WI38 (cell line): Measurements from ENCODE around the gene TFEB.

Source experiments
- H3K4me3 ChIP-seq: 2 replicates; pipeline ENCODE4 v1.5.1; 2011; ENCODE audit warnings: low read depth, mild to moderate bottlenecking, control low read depth, low read length
- TF ChIP-seq, protein P1 (sequence below): IDR thresholded peaks from 2 replicates; pipeline ENCODE4 v1.5.1; 2012; ENCODE audit warnings: low read depth, mild to moderate bottlenecking, control low read depth, low read length

Gene TFEB

DNA sequence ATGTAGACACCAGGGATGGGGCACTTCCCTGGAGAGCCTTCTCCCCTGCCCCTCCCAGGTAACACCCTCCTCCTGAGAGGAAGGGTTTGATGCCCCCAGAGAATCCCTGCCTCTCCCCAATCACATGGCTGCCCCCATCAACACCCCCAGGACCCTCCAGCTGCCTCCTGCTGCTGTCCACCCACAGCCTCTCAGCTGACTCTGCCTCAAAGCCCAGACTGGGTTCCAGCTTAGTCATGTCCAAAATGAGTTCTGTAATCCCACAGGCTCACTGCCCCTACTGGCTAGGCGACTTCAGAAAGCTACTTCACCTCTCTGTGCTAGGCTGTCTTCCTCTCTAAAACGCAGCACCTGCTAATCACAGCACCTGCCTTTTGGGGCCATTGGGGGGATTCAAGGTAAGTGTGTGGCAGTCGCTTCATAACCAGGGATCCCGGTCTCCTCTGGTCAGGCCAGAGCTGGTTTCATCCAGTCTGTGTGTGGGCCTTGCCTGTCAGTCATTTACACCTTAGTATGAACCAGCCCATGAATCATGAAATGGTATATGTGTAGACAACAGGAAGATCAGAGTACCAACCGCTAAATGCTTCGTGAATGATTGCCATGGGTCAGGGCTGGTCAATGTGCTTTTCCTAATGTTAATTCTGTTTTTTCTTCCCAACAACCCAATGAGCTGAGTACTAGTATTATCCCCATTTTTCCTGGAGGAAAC lies 40.4 kb downstream of the TFEB start:
- no peak overlapping the region for H3K4me3 ChIP-seq
- TF ChIP-seq, protein P1, sequence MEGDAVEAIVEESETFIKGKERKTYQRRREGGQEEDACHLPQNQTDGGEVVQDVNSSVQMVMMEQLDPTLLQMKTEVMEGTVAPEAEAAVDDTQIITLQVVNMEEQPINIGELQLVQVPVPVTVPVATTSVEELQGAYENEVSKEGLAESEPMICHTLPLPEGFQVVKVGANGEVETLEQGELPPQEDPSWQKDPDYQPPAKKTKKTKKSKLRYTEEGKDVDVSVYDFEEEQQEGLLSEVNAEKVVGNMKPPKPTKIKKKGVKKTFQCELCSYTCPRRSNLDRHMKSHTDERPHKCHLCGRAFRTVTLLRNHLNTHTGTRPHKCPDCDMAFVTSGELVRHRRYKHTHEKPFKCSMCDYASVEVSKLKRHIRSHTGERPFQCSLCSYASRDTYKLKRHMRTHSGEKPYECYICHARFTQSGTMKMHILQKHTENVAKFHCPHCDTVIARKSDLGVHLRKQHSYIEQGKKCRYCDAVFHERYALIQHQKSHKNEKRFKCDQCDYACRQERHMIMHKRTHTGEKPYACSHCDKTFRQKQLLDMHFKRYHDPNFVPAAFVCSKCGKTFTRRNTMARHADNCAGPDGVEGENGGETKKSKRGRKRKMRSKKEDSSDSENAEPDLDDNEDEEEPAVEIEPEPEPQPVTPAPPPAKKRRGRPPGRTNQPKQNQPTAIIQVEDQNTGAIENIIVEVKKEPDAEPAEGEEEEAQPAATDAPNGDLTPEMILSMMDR: no peak

DNA sequence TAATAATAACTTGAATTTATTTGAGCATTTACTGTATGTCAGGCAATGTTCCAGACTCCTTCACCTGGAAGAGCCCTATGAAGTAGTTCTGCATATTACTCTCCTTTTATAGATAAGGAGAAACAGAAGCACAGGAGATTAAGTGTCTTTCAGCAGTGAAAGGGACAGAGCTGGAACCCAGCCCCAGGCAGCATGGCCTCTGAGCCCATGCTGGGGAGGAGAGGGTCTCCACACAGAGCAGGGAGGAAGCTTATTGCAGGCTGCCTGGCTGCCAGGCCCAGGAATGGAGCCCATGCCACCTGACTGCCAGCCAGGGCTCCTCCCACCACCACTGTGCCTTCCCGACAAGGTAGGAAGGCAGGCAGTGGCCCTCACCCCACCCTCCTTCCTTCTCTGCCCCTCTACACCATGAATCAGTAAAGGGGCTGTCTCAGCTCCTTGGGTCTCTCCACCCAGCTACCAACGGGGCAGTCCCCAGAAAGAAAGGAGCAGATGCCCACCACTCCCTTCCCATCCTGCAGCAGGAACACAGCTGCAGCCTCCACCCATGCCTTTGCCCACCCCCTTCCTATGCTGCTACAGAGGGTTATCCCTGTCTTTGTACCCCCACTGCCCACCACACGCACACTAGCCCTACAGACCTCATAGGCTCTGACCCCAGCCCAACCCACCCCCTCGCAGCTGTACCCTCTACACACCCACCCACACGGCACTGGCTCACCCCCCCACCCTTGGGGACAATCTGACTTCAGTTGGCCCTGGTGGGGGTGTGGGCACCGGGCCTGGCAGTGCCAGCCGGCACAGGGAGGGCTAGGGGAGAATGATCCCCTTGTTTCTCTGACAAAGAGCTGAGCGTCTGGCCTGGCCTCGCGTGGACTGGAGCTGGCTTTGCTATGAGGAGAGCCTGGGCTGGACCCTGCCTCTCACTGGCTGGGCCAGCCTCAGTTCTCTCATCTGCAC lies 41.8 kb downstream of the TFEB start:
- TF ChIP-seq, protein P1: no peak
- H3K4me3 ChIP-seq: no peak overlapping the region

DNA sequence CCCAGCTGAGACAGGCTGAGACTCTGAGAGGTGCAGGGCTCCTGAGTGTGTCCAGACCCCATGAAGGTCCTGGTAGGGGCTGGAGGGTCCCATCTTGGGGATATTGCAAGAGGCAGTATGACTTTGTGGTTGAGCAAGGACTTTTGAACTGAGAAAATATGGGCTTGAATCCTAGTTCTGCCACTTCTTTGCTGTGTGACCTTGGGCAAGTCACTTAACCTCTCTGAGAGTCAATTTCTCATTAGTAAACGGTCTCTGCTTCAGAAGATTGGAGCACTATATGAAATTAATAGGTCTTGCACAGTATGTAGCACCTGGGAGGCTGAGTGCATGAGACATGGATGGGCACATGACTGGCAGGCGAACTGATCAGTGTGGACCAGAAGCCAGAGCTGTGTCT lies 42.7 kb downstream of the TFEB start:
- TF ChIP-seq, protein P1: no peak
- H3K4me3 ChIP-seq: no peak overlapping the region

DNA sequence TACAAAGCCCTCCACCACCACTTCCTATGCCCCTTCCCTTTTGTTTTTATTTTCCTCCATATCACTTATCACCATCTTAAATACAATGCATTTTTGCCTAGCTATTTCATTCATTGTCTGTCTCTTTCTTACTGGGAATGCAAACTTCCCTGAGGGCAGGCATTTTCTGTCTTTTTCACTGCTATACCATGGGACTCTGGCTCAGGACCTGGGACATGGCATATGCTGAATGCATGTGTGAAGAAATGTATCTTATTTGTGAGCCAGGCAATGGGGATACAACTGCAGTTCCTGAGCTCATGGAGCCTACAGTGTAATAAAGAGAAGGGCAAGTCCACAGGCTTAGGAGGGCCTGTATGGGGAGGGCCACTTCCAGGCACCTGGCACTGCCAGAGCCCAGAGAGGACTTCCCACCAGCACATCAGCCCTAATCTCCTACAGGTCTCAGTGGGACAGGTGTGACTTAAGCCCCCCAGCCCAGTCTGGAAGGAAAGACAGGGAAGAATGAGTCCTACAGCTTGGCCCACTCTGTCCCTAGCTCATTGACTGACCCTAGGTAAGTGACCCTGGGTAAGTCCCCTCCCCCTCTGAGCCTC lies 43.2 kb downstream of the TFEB start:
- no peak overlapping the region for H3K4me3 ChIP-seq
- TF ChIP-seq, protein P1: no peak

DNA sequence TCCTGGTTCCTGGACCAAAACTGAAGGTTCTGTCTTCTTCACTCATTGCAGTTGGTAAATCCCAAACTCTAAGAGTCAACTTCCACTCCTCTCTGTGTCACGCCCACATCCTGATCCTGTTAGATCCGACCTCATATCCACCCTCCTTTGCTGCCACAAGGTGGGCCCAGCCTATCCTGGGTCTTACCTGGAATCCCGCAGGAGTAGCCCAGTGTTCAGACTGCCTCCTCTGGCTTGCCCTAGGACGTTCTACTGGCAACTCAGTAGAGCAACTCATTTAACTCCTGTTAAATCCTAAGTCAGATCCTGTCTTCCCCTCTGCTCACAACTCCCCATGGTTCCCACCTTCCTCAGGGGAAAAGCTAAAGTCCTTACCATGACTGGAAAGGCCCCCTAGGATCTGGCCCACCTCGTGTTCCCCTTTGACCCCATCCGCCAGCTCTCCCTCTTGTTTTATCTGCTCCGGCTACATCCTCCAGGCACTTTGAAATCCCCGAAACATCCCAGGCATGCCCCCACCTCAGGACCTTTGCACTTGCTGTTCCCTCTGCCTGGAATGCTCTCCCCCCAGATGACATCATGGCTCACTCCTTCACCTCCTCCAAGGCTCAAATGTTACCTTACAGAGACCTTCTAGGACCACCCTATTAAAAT lies 43.9 kb downstream of the TFEB start:
- TF ChIP-seq, protein P1: no peak
- H3K4me3 ChIP-seq: no peak overlapping the region

DNA sequence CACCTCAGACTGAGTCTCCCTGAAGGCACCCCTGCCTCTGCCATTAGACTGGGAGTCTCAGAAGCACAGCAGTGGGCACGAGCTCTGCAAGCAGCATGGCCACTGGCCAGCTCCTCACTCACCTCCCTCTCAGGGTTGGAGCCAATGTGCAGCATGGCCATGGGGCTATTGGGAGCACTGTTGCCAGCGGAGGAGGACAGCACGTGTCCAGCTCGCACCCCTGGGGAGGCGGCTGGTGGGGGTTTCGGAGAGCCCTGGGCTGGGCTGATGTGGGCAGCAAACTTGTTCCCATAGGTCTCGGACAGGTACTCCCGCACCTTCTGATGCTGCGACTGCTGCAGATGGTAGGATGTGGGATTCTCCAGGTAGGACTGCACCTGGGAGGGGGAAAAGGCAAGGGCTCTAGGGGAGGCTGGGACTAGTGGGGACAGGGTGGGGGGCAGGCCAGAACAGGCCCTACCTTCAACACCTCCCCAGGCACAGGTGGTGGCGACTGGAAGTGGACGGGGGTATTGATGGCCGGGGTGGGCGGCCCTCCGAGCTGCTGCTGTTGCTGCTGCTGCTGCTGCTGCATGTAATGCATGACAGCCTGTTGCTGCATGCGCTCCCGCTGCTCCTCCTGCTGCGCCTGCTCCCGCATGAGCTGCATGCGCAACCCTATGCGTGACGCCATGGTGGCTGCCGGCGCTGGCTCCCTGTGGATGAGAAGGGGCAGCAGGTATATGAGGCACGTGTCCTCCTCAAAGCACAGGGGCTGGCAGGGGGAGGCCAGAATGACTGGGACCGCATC lies 44.7 kb downstream of the TFEB start:
- no peak overlapping the region for H3K4me3 ChIP-seq
- TF ChIP-seq, protein P1: no peak
